ENCODE data around the gene IL25. TPM values are rescaled to one million over a fixed set of nuclear protein-coding genes. Genes with fewer than 3 reads are reported as not detected.

Gene IL25
- total RNA-seq, 5 donors from 2014 or later (not counting 1 experiment from before 2014, with no cell fraction given): not detected

- Mint-ChIP-seq H3K27me3 (peaks cover 11 to 39% of the 10 kb centered on the region in 2 donors), H3K36me3 (no peaks in the 10 kb centered on the region), H3K9me3 (no peaks in the 10 kb centered on the region), H3K4me1 (peaks cover 1 to 10% (median 5%) of the 10 kb centered on the region in 3 donors), H3K4me3 (no peak overlapping the region), H3K27ac (no peak overlapping the region)
- Histone ChIP-seq H3K27me3 (replicated peaks in 1 of 2; ENCODE audit: control insufficient read depth in 2 of 2, extremely low read depth in 1 of 2, insufficient read depth in 2 of 2, low read length in 1 of 2) (peaks cover 0 to 42% of the 10 kb centered on the region in 2 experiments), H3K4me3 (ENCODE audit: control insufficient read depth in 1 of 2, extremely low read depth in 1 of 2, low read length in 1 of 2) (no peak overlapping the region), H3K27ac (ENCODE audit: low read length) (no peak overlapping the region), H3K9me3 (no peaks in the 10 kb centered on the region), H3K36me3 (ENCODE audit: control insufficient read depth in 2 of 2, extremely low read depth in 1 of 2, insufficient read depth in 1 of 2, low read length in 1 of 2) (no peaks in the 10 kb centered on the region), H3K4me1 (ENCODE audit: control insufficient read depth in 1 of 2, extremely low read depth in 1 of 2, insufficient read depth in 2 of 2, low read length in 2 of 2) (no peaks in the 10 kb centered on the region)
- ChIA-PET CTCF (no interaction called here), POLR2A (no interaction called here)
- no peak for ATAC-seq (replicated peaks in 1 of 4)
- WGBS (ENCODE audit: insufficient coverage): 82% methylated on average over 3 of the region's 3 CpGs
- DNase-seq: no peak
Measured at GRCh38 chr14:23358042-23358441, 14.6 kb upstream of the IL25 start.

- ATAC-seq (replicated peaks in 1 of 4) (no peak), DNase-seq (no peak)
- Histone ChIP-seq H3K4me1 (ENCODE audit: control insufficient read depth in 1 of 2, extremely low read depth in 1 of 2, insufficient read depth in 2 of 2, low read length in 2 of 2) (no peaks in the 10 kb centered on the region), H3K27ac (ENCODE audit: low read length) (no peak overlapping the region), H3K27me3 (replicated peaks in 1 of 2; ENCODE audit: control insufficient read depth in 2 of 2, extremely low read depth in 1 of 2, insufficient read depth in 2 of 2, low read length in 1 of 2) (peaks cover 0 to 45% of the 10 kb centered on the region in 2 experiments), H3K4me3 (ENCODE audit: control insufficient read depth in 1 of 2, extremely low read depth in 1 of 2, low read length in 1 of 2) (no peak overlapping the region), H3K36me3 (ENCODE audit: control insufficient read depth in 2 of 2, extremely low read depth in 1 of 2, insufficient read depth in 1 of 2, low read length in 1 of 2) (no peaks in the 10 kb centered on the region), H3K9me3 (no peaks in the 10 kb centered on the region)
- H3K4me3 Mint-ChIP-seq: no peak overlapping the region
- no peaks in the 10 kb centered on the region for H3K9me3 Mint-ChIP-seq
- ChIA-PET CTCF (no interaction called here), POLR2A (no interaction called here)
- 84% methylated on average over 7 of the region's 12 CpGs for WGBS (ENCODE audit: insufficient coverage)
- H3K36me3 Mint-ChIP-seq: no peaks in the 10 kb centered on the region
- H3K4me1 Mint-ChIP-seq: peaks cover 0 to 4% (median 0%) of the 10 kb centered on the region in 3 donors
- H3K27ac Mint-ChIP-seq: no peak overlapping the region
- peaks cover 8 to 39% of the 10 kb centered on the region in 2 donors for H3K27me3 Mint-ChIP-seq
Measured at GRCh38 chr14:23358553-23359166, 13.9 kb upstream of the IL25 start.

DNA sequence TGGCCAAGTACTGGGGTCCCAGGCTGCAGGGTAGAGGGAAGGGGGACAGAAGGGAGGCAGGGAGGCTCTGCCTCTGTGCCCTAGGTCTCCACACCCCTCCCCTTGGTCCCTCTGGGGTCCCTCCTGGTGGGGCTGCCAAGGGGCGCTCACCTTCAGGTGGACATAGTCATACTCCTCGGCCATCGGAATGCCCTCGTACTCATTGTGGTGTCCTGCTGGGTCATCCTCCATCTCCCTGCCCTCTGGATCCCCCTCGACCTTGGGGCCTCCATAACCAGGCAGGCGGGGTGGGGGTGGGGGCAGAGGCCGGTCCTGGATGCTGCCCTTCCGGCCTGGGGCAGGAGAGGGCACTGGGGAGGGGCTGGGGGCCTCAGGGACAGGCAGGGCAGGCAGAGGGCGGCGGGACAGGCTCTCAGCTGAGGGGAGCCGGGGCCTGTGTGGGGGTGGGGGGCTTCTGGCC is 13.4 kb upstream of the IL25 start:
- no peak for ATAC-seq (replicated peaks in 1 of 4)
- CTCF ChIA-PET: no interaction called here
- peaks cover 5 to 37% of the 10 kb centered on the region in 2 donors for H3K27me3 Mint-ChIP-seq

GRCh38 chr14:23359722-23360447 is 12.7 kb upstream of the IL25 start:
- 81% methylated on average over 13 of the region's 22 CpGs for whole genome bisulfite sequencing (ENCODE audit: insufficient coverage)
- Mint-ChIP-seq H3K4me1 (peaks cover 0 to 1% (median 0%) of the 10 kb centered on the region in 3 donors), H3K27me3 (peaks cover 12 to 40% of the 10 kb centered on the region in 2 donors), H3K36me3 (no peaks in the 10 kb centered on the region), H3K4me3 (no peak overlapping the region), H3K27ac (no peak overlapping the region), H3K9me3 (no peaks in the 10 kb centered on the region)
- POLR2A ChIA-PET: no interaction called here
- CTCF ChIA-PET: no interaction called here
- DNase-seq (no peak), ATAC-seq (replicated peaks in 1 of 4) (no peak)
- Histone ChIP-seq H3K27ac (ENCODE audit: low read length) (no peak overlapping the region), H3K27me3 (replicated peaks in 1 of 2; ENCODE audit: control insufficient read depth in 2 of 2, extremely low read depth in 1 of 2, insufficient read depth in 2 of 2, low read length in 1 of 2) (peaks cover 6 to 54% of the 10 kb centered on the region in 2 experiments), H3K9me3 (no peaks in the 10 kb centered on the region), H3K4me1 (ENCODE audit: control insufficient read depth in 1 of 2, extremely low read depth in 1 of 2, insufficient read depth in 2 of 2, low read length in 2 of 2) (no peaks in the 10 kb centered on the region), H3K4me3 (ENCODE audit: control insufficient read depth in 1 of 2, extremely low read depth in 1 of 2, low read length in 1 of 2) (no peak overlapping the region), H3K36me3 (ENCODE audit: control insufficient read depth in 2 of 2, extremely low read depth in 1 of 2, insufficient read depth in 1 of 2, low read length in 1 of 2) (no peaks in the 10 kb centered on the region)

More for the DNA sequence above, 13.4 kb upstream of the IL25 start:
- H3K9me3 Mint-ChIP-seq: no peaks in the 10 kb centered on the region
- no peaks in the 10 kb centered on the region for H3K36me3 ChIP-seq (ENCODE audit: control insufficient read depth in 2 of 2, extremely low read depth in 1 of 2, insufficient read depth in 1 of 2, low read length in 1 of 2)
- H3K27me3 ChIP-seq (replicated peaks in 1 of 2; ENCODE audit: control insufficient read depth in 2 of 2, extremely low read depth in 1 of 2, insufficient read depth in 2 of 2, low read length in 1 of 2): peaks cover 4 to 50% of the 10 kb centered on the region in 2 experiments
- H3K27ac ChIP-seq (ENCODE audit: low read length): no peak overlapping the region
- H3K36me3 Mint-ChIP-seq: no peaks in the 10 kb centered on the region
- H3K4me3 ChIP-seq (ENCODE audit: control insufficient read depth in 1 of 2, extremely low read depth in 1 of 2, low read length in 1 of 2): no peak overlapping the region
- no peak for DNase-seq
- H3K4me1 Mint-ChIP-seq: no peaks in the 10 kb centered on the region
- no peak overlapping the region for H3K27ac Mint-ChIP-seq
- H3K9me3 ChIP-seq: no peaks in the 10 kb centered on the region
- H3K4me3 Mint-ChIP-seq: no peak overlapping the region
- 59% methylated on average over 5 of the region's 11 CpGs for WGBS (ENCODE audit: insufficient coverage)
- H3K4me1 ChIP-seq (ENCODE audit: control insufficient read depth in 1 of 2, extremely low read depth in 1 of 2, insufficient read depth in 2 of 2, low read length in 2 of 2): no peaks in the 10 kb centered on the region
- POLR2A ChIA-PET: no interaction called here

DNA sequence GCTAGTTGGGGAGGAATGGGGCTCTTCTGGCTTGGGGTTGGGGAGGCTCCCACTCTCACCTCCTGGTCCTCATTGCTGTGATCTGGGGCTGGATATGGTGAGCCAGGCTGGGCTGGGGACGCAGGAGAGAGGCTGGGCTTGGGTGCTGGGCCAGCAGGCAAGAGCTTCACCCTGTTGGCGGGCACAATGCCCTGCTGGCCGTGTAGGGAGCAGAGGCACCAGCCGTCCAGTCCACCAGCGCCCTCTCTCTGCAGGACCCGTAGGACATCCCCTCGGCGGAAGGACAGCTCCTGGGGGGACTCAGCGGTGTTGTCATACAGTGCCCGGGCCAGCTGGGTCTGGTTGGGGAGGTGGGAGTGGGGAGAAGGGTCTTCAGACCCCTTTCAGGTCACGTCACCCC is 12.1 kb upstream of the IL25 start:
- Histone ChIP-seq H3K4me3 (ENCODE audit: control insufficient read depth in 1 of 2, extremely low read depth in 1 of 2, low read length in 1 of 2) (no peak overlapping the region), H3K27ac (ENCODE audit: low read length) (no peak overlapping the region), H3K36me3 (ENCODE audit: control insufficient read depth in 2 of 2, extremely low read depth in 1 of 2, insufficient read depth in 1 of 2, low read length in 1 of 2) (no peaks in the 10 kb centered on the region), H3K4me1 (ENCODE audit: control insufficient read depth in 1 of 2, extremely low read depth in 1 of 2, insufficient read depth in 2 of 2, low read length in 2 of 2) (peaks cover 0 to 2% of the 10 kb centered on the region in 2 experiments), H3K27me3 (replicated peaks in 1 of 2; ENCODE audit: control insufficient read depth in 2 of 2, extremely low read depth in 1 of 2, insufficient read depth in 2 of 2, low read length in 1 of 2) (peaks cover 6 to 57% of the 10 kb centered on the region in 2 experiments), H3K9me3 (no peaks in the 10 kb centered on the region)
- Mint-ChIP-seq H3K27ac (no peak overlapping the region), H3K4me3 (no peak overlapping the region), H3K27me3 (peaks cover 13 to 35% of the 10 kb centered on the region in 2 donors), H3K9me3 (no peaks in the 10 kb centered on the region), H3K36me3 (no peaks in the 10 kb centered on the region), H3K4me1 (peaks cover 0 to 2% (median 0%) of the 10 kb centered on the region in 3 donors)
- no peak for DNase-seq
- POLR2A ChIA-PET: no interaction called here
- ATAC-seq (replicated peaks in 1 of 4): no peak
- CTCF ChIA-PET: no interaction called here
- 74% methylated on average over 6 of the region's 11 CpGs for WGBS (ENCODE audit: insufficient coverage)

DNA sequence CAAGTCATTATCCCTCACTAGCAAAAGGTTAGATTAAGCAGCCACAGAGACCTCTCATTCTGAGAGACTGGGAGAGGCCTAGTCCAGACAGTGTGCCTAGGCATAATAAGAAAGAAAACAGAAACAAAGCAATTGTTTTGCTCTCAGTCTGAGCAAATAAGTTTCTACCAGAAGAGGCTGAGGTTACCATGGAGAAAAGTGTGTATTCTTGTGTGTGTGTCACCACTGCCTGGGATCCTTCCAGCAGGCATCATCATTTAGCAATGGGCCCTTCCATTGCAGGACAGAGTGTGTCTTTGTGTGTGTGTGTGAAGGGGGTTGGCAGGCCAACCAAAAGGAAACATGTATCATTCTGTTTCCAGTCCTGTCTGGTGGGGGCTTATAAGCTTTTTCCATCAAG is 11.3 kb upstream of the IL25 start:
- ATAC-seq (replicated peaks in 1 of 4): no peak
- POLR2A ChIA-PET: no interaction called here

More for the DNA sequence above, 11.3 kb upstream of the IL25 start:
- no peak for DNase-seq
- Histone ChIP-seq H3K27ac (ENCODE audit: low read length) (no peak overlapping the region), H3K27me3 (replicated peaks in 1 of 2; ENCODE audit: control insufficient read depth in 2 of 2, extremely low read depth in 1 of 2, insufficient read depth in 2 of 2, low read length in 1 of 2) (peaks cover 6 to 58% of the 10 kb centered on the region in 2 experiments), H3K4me1 (ENCODE audit: control insufficient read depth in 1 of 2, extremely low read depth in 1 of 2, insufficient read depth in 2 of 2, low read length in 2 of 2) (peaks cover 0 to 2% of the 10 kb centered on the region in 2 experiments), H3K9me3 (no peaks in the 10 kb centered on the region), H3K36me3 (ENCODE audit: control insufficient read depth in 2 of 2, extremely low read depth in 1 of 2, insufficient read depth in 1 of 2, low read length in 1 of 2) (no peaks in the 10 kb centered on the region), H3K4me3 (ENCODE audit: control insufficient read depth in 1 of 2, extremely low read depth in 1 of 2, low read length in 1 of 2) (no peak overlapping the region)
- Mint-ChIP-seq H3K36me3 (no peaks in the 10 kb centered on the region), H3K27me3 (peaks cover 13 to 31% of the 10 kb centered on the region in 2 donors), H3K9me3 (no peaks in the 10 kb centered on the region), H3K4me1 (peaks cover 0 to 2% (median 0%) of the 10 kb centered on the region in 3 donors), H3K4me3 (no peak overlapping the region), H3K27ac (no peak overlapping the region)
- CTCF ChIA-PET: no interaction called here
